KOPT-K1 (cell line): Measurements from ENCODE around the gene AMER2.
"Not testable (repeated sequence)": the region's sequence is repeated elsewhere in the genome, so short reads cannot be mapped to it uniquely, and the experiment has no call there.

ENCODE experiments used
- H3K27ac ChIP-seq: fragments of 200-600 bp; sonication (generic); 2 replicates; pipeline ENCODE4 v1.5.1; 2016; ENCODE audit warnings: antibody characterized with exemption, mild to moderate bottlenecking, low read depth, low read length; ENCODE audit not compliant: poor library complexity, severe bottlenecking
- H3K36me3 ChIP-seq: fragments of 200-600 bp; sonication (generic); 2 replicates; pipeline ENCODE4 v1.5.1; 2017; ENCODE audit warnings: antibody characterized with exemption, mild to moderate bottlenecking, low read length, moderate library complexity; ENCODE audit not compliant: insufficient read depth
- H3K9me3 ChIP-seq: fragments of 200-600 bp; sonication (generic); 2 replicates; pipeline ENCODE4 v1.5.1; 2017; ENCODE audit warnings: antibody characterized with exemption, low read length, mild to moderate bottlenecking; ENCODE audit not compliant: insufficient read depth, poor library complexity, severe bottlenecking

AMER2 gene

GRCh38 chr13:25175026-25175425 lies 2.9 kb upstream of the AMER2 start:
- Histone ChIP-seq H3K9me3 (peaks cover 4% of the 10 kb centered on the region), H3K27ac (no peak overlapping the region), H3K36me3 (no peaks in the 10 kb centered on the region)

- Histone ChIP-seq H3K27ac (no peak overlapping the region), H3K9me3 (peaks cover 4% of the 10 kb centered on the region), H3K36me3 (no peaks in the 10 kb centered on the region)
Measured at GRCh38 chr13:25174304-25174703, 2.2 kb upstream of the AMER2 start.

- Histone ChIP-seq H3K27ac (no peak overlapping the region), H3K36me3 (no peaks in the 10 kb centered on the region), H3K9me3 (peaks cover 4% of the 10 kb centered on the region)
Measured at GRCh38 chr13:25172303-25172630, 179 bp upstream of the AMER2 start.

GRCh38 chr13:25171170-25171516 lies 945 bp downstream of the AMER2 start:
- H3K9me3 ChIP-seq: peaks cover 4% of the 10 kb centered on the region
- no peak overlapping the region for H3K27ac ChIP-seq
- no peaks in the 10 kb centered on the region for H3K36me3 ChIP-seq

GRCh38 chr13:25170554-25171111 lies 1.5 kb downstream of the AMER2 start:
- Histone ChIP-seq H3K27ac (no peak overlapping the region), H3K9me3 (peaks cover 4% of the 10 kb centered on the region), H3K36me3 (no peaks in the 10 kb centered on the region)

- Histone ChIP-seq H3K9me3 (peaks cover 4% of the 10 kb centered on the region), H3K27ac (no peak overlapping the region), H3K36me3 (no peaks in the 10 kb centered on the region)
Measured at GRCh38 chr13:25169951-25170553, 2.0 kb downstream of the AMER2 start.

GRCh38 chr13:25169356-25169755 lies 2.7 kb downstream of the AMER2 start:
- H3K9me3 ChIP-seq: peaks cover 4% of the 10 kb centered on the region
- H3K36me3 ChIP-seq: no peaks in the 10 kb centered on the region
- no peak overlapping the region for H3K27ac ChIP-seq

- H3K36me3 ChIP-seq: no peaks in the 10 kb centered on the region
- H3K27ac ChIP-seq: no peak overlapping the region
- H3K9me3 ChIP-seq: peaks cover 4% of the 10 kb centered on the region
Measured at GRCh38 chr13:25168790-25169189, 3.3 kb downstream of the AMER2 start.

- Histone ChIP-seq H3K9me3 (peaks cover 4% of the 10 kb centered on the region), H3K36me3 (no peaks in the 10 kb centered on the region), H3K27ac (no peak overlapping the region)
Measured at GRCh38 chr13:25167382-25168174, 4.5 kb downstream of the AMER2 start.

- H3K36me3 ChIP-seq: no peaks in the 10 kb centered on the region
- H3K27ac ChIP-seq: no peak overlapping the region
Measured at GRCh38 chr13:25166306-25166705, 5.8 kb downstream of the AMER2 start.

GRCh38 chr13:25165663-25166062 lies 6.4 kb downstream of the AMER2 start:
- H3K9me3 ChIP-seq: no peaks in the 10 kb centered on the region
- H3K36me3 ChIP-seq: no peaks in the 10 kb centered on the region
- H3K27ac ChIP-seq: no peak overlapping the region

More at GRCh38 chr13:25166306-25166705, 5.8 kb downstream of the AMER2 start:
- no peaks in the 10 kb centered on the region for H3K9me3 ChIP-seq

- not testable (repeated sequence) for H3K27ac ChIP-seq, H3K36me3 ChIP-seq, H3K9me3 ChIP-seq
Measured at GRCh38 chr13:25165163-25165562, 6.9 kb downstream of the AMER2 start.

GRCh38 chr13:25157681-25158080 lies 14.4 kb downstream of the AMER2 start:
- no peak overlapping the region for H3K27ac ChIP-seq
- no peaks in the 10 kb centered on the region for H3K36me3 ChIP-seq
- H3K9me3 ChIP-seq: no peaks in the 10 kb centered on the region

GRCh38 chr13:25153736-25154135 lies 18.4 kb downstream of the AMER2 start:
- Histone ChIP-seq H3K9me3 (no peaks in the 10 kb centered on the region), H3K27ac (no peak overlapping the region)

GRCh38 chr13:25151626-25152195 lies 20.4 kb downstream of the AMER2 start:
- Histone ChIP-seq H3K27ac (no peak overlapping the region), H3K36me3 (no peaks in the 10 kb centered on the region), H3K9me3 (peaks cover 9% of the 10 kb centered on the region)

More at GRCh38 chr13:25153736-25154135, 18.4 kb downstream of the AMER2 start:
- no peaks in the 10 kb centered on the region for H3K36me3 ChIP-seq
